ENCODE measurements around the gene RPGRIP1. TPM values are rescaled to one million over a fixed set of nuclear protein-coding genes. Genes with fewer than 3 reads are reported as not detected.
A peak's percentile ranks its signal among the peaks of the same experiment; 100 is the strongest.
"Not testable (repeated sequence)": the region's sequence is repeated elsewhere in the genome, so short reads cannot be mapped to it uniquely, and the experiment has no call there.

The RPGRIP1 gene
- total RNA-seq, 2 donors from 2014 or later: 0.26 to 0.38 TPM

- intact Hi-C loops (cut with DNase I); ATAC-seq; DNase-seq: not testable (repeated sequence)
Observed at GRCh38 chr14:21286516-21286915, 6.6 kb downstream of the RPGRIP1 start.

GRCh38 chr14:21287168-21287567 is 7.3 kb downstream of the RPGRIP1 start:
- intact Hi-C loops (cut with DNase I): no loop called here
- no peak for DNase-seq
- no peak for ATAC-seq

- ATAC-seq; intact Hi-C loops (cut with DNase I); DNase-seq: not testable (repeated sequence)
Observed at GRCh38 chr14:21294026-21294425, 14.1 kb downstream of the RPGRIP1 start.

GRCh38 chr14:21298358-21298757 is 18.5 kb downstream of the RPGRIP1 start:
- ATAC-seq (no peak), DNase-seq (no peak)
- intact Hi-C loops (cut with DNase I): no loop called here

GRCh38 chr14:21299562-21300130 is 19.8 kb downstream of the RPGRIP1 start:
- intact Hi-C loops (cut with DNase I): no loop called here
- DNase-seq: no peak
- no peak for ATAC-seq

GRCh38 chr14:21300892-21301291 is 21.0 kb downstream of the RPGRIP1 start:
- DNase-seq (peak; percentile 29), ATAC-seq (peak; percentile 41 to 62)

GRCh38 chr14:21302013-21302835 is 22.3 kb downstream of the RPGRIP1 start:
- ATAC-seq: no peak
- intact Hi-C loops (cut with DNase I): no loop called here

More at GRCh38 chr14:21300892-21301291, 21.0 kb downstream of the RPGRIP1 start:
- intact Hi-C loops (cut with DNase I): no loop called here

GRCh38 chr14:21302836-21303140 is 22.9 kb downstream of the RPGRIP1 start:
- DNase-seq; intact Hi-C loops (cut with DNase I); ATAC-seq: not testable (repeated sequence)

More at GRCh38 chr14:21302013-21302835, 22.3 kb downstream of the RPGRIP1 start:
- DNase-seq: no peak

- intact Hi-C loops (cut with DNase I): no loop called here
- DNase-seq: no peak
- ATAC-seq: no peak
Observed at GRCh38 chr14:21307637-21308036, 27.8 kb downstream of the RPGRIP1 start.

- DNase-seq (no peak), ATAC-seq (peak; percentile 12 to 38)
- intact Hi-C loops (cut with DNase I): no loop called here
Observed at GRCh38 chr14:21308132-21308478, 28.2 kb downstream of the RPGRIP1 start.

GRCh38 chr14:21308479-21309237 is 28.8 kb downstream of the RPGRIP1 start:
- ATAC-seq (peak; percentile 91 to 95), DNase-seq (peak; percentile 75)
- intact Hi-C loops (cut with DNase I): no loop called here

- intact Hi-C loops (cut with DNase I): no loop called here
- ATAC-seq (peak in 1 of 2 donors; percentile 7), DNase-seq (no peak)
Observed at GRCh38 chr14:21309238-21309636, 29.4 kb downstream of the RPGRIP1 start.

- intact Hi-C loops (cut with DNase I): no loop called here
- DNase-seq: no peak
- ATAC-seq: no peak
Observed at GRCh38 chr14:21309956-21310355, 30.1 kb downstream of the RPGRIP1 start.

- no peak for DNase-seq
- intact Hi-C loops (cut with DNase I): no loop called here
- no peak for ATAC-seq
Observed at GRCh38 chr14:21311614-21312013, 31.7 kb downstream of the RPGRIP1 start.

- no peak for ATAC-seq
- no peak for DNase-seq
- intact Hi-C loops (cut with DNase I): no loop called here
Observed at GRCh38 chr14:21313512-21313911, 33.6 kb downstream of the RPGRIP1 start.

- intact Hi-C loops (cut with DNase I): no loop called here
Observed at GRCh38 chr14:21317398-21317797, 37.5 kb downstream of the RPGRIP1 start.

GRCh38 chr14:21320913-21321312 is 41.0 kb downstream of the RPGRIP1 start:
- intact Hi-C loops (cut with DNase I): no loop called here
- ATAC-seq (no peak), DNase-seq (no peak)

More at GRCh38 chr14:21317398-21317797, 37.5 kb downstream of the RPGRIP1 start:
- ATAC-seq (no peak), DNase-seq (no peak)

GRCh38 chr14:21322716-21323115 is 42.8 kb downstream of the RPGRIP1 start:
- DNase-seq (no peak), ATAC-seq (no peak)
- intact Hi-C loops (cut with DNase I): no loop called here

GRCh38 chr14:21326972-21327371 is 47.1 kb downstream of the RPGRIP1 start:
- no peak for ATAC-seq
- intact Hi-C loops (cut with DNase I): no loop called here

More at GRCh38 chr14:21326972-21327371, 47.1 kb downstream of the RPGRIP1 start:
- DNase-seq: no peak

Measured in left cardiac atrium (tissue), 4 donors.